ENCODE results near the gene PARP1. TPM values are rescaled to one million over a fixed set of nuclear protein-coding genes. Genes with fewer than 3 reads are reported as not detected.
"Not testable (repeated sequence)": the region's sequence is repeated elsewhere in the genome, so short reads cannot be mapped to it uniquely, and the experiment has no call there.

PARP1 gene
- polyA plus RNA-seq, 10 donors: 86.3 to 107 (median 97.9) TPM

DNA sequence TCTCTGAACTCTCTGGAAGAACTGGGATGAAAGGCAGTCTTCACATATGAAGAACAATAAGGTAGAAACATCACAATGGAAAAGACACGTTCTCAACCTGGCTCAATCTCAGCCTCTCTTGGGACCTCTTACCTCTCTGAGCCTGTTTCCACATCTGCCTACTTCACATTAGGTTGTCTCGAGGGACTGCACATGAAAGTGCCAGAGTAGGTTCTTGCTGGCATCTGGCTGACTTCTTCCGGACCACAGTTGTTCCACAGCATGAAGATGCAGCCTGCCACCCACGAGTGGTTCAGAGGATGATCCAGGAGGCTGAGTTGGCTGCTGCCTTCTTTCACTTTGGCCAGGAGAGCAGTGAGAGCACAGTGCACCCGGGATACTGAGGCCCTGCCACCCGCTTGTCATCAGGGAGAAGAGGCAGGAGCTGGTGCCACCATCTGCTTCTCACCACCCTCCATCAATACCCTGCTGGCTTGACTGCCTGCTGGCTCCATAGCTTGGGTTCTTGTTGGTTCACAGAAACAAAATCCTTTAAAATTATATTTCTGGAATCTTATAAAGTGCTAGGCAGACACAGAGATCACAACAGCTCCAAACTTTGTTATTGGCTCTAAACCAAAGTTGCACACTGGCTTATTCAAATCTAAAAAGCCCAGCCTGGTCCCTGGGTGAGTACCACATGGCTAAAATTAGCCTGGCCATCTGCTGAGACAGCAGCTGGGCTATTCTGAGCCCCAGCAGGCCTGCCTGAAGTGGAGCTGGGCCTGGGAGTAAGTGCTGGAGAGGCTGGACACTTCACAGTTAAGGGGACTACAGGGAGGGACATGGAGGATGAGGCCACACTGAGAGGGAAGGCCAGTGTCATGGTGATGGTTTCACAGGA is 52.0 kb downstream of the PARP1 start:
- DNase-seq: peak; percentile 59 to 78 (median 67)

DNA sequence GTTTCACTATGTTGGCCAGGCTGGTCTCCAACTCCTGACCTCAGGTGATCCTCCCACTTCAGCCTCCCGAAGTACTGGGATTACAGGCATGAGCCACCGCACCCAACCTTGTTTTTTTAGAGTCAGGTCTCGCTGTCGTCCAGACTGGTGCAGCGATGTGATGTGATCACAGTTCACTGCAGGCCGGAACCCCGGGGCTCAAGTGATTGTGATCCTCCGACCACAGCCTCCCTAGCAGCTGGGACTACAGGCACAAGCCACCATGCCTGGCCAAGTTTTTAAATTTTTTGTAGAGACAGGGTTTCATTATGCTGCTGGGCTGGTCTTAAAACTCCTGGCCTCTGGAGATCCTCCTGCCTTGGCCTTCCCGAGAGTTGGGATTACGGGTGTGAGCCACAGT is 52.9 kb downstream of the PARP1 start:
- DNase-seq: no peak

DNA sequence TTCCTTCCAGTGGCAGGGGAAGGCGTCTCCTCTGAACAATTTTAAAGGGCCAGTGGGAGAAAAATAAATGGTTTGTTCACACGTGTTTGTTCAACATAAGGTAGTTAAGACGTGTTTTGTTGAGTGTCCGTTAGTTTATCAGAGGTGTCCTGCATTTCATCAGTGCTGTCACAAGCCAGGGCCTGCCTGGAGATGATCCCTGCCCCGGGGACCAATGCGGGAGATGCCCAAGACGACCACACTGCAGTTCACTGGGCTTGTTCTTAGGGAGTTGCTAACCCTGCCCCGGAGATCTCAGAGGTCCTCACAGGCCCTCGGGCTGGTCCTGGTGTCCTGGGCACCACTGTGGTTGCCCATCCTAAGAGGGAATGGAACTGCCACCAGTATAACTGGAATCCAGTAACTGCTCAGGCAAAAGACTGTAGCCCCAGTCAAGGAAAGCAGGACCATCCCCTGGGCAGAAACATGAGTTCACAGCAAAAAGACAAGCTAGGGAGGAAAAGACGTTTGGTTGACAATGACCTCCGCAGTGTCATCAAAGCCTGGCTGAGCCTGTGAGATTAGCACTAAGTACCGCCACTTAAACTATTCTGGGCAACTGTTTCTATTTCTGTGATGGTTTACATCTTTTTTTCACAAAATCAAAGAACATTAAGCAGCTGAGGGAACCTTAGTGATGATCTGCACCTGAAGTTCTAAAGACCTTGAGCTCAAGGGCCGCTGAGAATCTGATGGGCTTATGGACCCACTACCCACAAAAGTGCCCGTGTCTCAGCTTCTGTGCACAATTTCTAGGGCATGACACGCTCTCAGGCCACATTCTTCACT is 54.0 kb downstream of the PARP1 start:
- DNase-seq: no peak

DNA sequence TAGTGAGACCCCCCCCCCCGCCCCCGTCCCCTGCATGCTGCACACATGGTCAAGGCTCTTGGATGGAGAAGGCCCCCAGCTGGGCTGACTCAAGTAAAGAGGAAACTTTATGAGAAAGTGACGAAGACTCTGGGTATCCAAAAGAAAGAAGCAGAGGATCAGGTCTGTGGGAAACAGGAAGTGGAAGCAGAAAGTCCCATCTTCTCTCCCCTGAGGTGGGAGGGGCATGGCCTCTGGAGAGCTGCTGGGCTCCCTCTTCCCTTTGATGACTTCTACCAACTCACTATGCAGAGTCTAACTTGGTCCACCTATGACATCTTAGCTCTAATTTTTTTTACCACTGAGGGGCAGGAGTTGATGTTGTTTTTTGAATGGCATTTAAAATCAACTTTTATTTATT is 56.2 kb downstream of the PARP1 start:
- no peak for DNase-seq

DNA sequence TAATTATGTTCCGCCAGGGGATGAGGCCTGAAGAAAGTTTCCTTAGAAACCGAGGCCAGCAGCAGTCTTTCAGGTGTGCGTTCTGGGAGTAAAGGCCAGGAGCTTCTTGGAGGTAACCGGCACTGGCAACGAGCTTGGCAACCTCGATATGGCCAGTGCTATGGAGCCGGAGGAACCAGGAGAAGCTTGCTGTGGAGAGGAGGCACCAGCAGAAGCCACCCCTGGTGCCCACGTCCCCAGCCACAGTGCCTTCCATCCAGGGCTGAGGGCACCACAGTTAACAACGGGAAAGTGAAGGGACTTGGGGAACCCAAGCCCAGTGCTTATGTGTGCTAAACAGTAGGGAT is 57.4 kb downstream of the PARP1 start:
- no peak for DNase-seq

DNA sequence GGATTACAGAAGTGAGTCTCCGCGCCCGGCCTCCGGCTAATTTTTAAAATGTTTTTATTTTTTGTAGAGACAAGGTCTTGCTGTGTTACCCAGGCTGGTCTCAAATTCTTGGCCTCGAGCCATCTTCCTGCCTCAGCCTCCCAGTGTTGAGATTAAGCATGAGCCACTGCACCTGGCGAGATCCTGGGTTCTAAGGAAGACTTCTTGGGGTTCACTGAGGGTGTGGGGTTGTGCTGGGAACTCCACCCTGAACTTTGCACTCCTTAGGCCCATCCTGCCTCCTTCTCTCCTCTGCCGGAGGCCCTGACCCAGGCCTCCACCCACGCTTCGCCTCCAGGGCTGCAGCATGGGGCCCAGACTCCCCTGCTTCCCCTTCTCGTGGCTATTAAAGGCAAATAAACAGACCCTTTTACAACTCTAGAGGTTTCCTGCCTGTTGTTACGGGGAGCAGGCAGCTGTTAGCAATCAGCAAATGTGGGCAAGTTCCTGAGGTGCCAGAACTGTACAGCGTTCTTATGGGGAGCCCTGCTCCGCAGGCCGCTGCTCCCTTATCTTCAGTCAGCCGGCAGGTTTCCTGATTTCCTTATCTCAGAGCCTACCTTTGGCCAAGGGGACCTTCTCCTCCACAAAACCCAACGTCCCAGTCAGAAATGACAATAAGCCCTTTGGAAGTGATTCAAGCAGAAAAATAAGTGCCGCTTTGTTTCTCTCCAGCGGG is 57.9 kb downstream of the PARP1 start:
- peak in 1 of 3 donors; percentile 26 for DNase-seq

DNA sequence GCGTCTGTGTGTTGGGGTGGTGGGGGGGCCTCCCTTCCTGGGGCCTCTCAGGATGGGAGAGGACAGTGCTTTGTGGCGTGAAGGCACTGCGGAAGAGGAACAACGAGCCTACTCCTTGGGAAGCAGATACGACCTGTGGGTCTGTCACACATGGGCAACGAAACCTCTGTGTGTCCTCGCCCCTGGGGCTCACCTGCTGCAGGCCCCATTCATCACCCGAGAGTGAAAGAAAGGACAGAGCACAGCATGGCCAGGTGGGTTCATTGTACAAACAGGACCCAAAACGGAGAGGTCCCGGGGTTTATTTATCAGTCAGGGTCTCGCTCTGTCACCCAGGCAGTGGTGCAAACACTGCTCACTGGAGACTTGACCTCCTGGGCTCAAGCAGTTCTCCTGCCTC is 58.8 kb downstream of the PARP1 start:
- DNase-seq: no peak

DNA sequence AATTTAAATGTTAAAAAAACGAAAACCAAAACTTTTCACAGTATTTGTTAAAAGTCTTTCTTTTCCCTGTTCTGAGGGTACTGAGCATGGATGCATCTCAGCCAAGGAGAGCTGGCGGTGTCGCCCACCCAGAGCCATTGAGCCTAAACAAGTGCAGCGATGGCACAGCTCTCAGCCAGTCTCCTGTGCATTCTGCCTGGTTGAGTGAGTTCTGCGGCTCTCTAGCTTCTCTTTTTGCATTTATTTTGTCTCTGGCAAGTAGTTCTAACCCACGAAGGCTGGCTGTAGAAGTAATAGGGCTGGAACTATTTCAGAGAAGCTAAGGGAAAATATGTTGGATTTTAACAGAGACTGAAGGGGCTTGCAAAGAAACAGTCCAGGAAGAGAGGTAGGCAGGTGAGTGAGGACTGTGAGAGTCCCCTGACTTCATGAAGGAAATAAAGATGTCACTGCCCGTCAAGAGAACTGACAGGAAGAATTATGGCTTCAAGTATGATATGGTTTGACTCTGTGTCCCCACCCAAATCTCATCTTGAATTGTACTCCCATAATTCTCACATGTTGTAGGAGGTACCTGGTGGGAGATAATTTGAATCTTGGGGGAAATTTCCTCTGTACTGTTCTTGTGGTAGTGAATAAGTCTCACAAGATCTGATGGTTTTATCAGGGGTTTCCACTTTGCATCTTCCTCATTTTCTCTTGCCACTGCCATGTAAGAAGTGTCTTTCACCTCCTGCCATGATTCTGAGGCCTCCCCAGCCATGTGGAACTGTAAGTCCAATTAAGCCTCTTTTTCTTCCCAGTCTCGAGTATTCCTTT is 63.2 kb downstream of the PARP1 start:
- DNase-seq: no peak

DNA sequence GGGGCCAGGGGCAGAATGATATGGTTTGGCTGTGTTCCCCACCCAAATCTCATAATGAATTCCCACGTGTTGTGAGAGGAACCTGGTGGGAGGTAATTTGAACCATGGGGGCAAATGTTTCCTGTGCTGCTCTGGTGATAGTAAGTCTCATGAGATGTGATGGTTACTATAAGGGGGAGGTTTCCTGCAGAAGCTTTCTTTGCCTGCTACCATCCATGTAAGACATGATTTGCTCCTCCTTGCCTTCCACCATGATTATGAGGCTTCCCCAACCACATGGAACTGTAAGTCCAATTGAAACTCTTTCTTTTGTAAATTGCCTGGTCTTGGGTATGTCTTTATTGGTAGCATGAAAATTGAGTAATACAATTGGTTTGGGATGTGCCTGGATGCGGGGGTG is 65.2 kb downstream of the PARP1 start:
- DNase-seq: no peak

DNA sequence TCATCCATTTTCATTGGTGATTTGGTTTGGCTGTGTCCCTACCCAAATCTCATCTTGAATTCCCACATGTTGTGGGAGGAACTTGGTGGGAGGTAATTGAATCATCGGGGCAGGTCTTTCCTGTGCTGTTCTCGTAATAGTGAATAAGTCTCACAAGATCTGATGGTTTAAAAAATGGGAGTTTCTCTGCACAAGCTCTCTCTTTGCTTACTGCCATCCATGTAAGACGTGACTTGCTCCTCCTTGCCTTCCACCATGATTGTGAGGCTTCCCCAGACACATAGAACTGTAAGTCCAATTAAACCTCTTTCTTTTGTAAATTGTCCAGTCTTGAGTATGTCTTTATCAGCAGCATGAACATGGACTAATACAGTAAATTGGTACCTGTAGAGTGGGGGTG is 67.8 kb downstream of the PARP1 start:
- DNase-seq: not testable (repeated sequence)

DNA sequence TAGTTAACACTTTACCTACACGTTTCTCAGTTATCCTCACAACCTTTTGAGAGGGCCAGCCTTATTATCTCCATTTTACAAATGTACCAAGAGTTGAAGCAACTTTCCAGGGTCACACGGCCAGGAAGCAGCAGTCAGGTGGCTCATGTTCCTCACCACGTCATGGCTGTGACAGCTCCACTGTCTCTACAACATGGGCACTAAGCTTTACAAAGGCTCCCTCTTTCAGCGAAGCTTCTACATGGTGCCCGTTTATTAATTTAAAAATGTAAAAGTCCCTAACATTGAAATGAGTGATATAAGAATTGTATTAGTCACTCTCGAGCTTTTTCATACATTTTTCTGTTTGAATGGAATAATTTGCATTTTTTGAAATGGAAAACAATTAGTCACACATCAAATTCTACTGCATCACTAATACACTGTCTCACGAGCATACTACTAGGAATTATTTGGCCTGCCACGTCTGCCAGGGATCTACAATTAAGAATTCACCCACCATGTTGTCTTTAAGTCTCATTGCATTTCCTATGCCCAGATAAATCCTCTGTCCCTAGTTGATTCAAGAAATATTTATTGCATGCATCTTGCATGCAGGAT is 70.5 kb downstream of the PARP1 start:
- no peak for DNase-seq

DNA sequence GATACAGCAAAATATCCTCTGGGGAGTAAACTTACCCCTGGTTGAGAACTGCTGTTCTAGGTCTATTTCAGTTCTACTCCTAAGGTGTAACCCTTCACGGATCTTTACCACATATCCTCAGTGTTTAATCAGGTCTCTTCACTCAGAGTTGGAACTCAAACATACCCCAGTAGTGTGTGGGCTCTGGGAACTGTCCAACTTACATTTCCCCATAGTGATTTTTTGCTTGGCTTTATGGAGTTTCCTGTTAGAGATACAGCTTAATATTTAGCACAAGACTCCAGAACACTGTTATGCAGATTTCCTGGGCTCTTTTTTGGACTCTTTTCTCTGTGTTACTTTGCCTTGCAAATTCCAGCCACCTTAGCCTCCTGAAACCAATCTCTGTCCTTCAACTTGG is 72.2 kb downstream of the PARP1 start:
- DNase-seq: peak in 1 of 3 donors; percentile 24

DNA sequence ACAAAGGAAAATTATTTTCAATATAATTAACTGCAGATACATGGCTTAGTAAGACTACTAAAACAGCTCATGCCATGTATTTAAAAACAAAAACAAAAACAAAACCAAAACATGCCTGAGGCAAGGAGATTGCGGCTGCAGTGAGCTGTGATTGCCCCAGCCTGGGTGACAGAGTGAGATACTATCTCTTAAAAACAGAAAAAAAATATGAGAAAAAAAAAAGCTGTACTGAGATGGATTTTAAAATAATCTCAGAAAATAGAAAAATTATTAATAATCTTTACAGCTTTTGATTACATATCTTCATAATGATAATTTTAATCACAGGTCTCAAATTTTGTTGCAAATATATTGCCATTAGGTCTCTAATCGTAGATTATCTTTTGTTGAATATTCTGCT is 74.9 kb downstream of the PARP1 start:
- no peak for DNase-seq

DNA sequence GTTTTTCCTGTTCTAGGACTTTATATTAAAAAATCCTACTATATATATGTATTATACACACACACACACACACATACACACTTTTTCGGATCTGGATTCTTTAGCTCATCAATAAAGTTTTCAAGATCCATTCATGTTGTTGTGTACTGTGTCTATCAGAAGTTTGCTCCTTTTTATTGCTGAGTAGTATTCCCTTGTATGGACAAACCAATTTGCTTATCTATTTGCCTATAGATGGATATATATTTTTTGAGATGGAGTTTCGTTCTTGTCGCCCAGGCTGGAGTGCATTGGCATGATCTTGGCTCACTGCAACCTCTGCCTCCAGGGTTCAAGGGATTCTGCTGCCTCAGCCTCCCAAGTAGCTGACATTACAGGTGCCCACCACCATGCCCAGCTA is 78.7 kb downstream of the PARP1 start:
- no peak for DNase-seq

DNA sequence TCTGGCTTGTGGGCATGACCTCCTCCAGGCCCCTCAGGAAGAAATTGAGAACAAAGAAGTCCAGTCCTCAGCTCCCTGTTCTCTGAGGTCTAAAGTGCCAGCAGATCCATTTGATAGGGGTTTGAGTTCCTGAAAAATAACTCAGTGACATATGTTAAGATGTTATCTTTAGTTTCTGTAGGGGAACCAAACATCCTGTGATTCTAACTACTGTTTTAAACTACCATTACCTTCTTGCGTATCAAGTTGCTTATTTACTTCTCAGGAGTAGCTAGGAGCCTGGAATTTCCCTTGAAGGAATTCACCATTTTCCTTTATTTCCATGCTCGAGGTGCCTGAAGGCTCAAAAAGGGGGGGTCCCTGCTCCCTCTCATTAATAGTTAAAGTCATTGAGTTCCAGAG is 80.1 kb downstream of the PARP1 start:
- DNase-seq: no peak

DNA sequence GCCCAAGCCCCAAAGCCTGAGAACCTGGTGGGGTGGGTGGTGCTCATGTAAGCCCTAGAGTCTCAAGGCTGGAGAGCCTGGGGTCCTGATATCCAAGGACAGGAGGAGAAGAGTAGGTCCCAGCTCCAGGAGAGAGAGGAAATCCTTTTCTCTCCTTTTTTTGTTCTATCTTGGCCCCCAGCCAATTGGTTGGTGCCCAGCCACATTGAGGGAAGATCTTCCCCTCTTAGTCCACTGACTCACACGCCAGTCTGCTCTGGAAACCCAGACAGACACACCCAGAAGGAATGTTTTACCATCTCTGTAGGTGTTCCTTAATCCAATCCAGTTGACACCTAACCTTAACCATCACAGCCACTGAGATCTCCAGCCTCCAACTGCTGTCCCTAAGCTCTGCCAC is 82.7 kb downstream of the PARP1 start:
- DNase-seq: no peak

DNA sequence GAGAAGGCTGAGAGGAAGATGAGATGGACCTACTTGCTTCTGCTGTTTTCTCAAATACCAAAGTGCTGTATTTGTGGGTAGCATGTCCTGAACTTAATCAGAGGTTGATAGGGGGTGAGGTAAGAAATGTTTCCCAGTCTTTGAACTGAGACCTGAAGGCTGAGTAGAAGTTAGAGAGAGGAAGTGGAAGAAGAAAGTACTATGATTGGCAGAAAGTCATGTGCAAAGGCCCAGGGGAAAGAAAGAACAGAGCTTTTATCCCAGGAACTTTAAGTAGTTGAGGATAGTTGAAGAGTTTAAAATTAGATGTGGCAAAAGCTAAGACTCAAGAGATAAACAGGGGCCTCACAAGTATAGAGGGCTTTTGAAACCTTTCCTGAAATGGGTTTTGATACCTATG is 83.4 kb downstream of the PARP1 start:
- no peak for DNase-seq

DNA sequence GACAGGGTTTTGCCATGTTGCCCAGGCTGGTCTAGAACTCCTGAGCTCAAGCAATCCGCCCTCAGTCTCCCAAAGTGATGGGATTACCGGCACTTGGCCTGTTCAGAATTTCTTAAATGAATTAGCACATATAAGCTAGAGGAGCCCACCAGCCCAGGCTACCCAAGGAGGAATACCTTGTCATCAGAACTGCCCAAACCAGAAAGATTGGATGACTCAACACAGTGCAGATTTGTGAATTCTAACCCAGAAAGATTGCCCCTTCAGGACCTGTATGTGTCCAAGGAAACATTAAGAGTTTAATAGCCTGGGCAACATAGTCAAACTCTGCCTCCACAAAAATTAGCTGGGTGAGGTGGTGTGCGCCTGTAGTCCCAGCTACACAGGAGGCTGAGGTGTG is 84.9 kb downstream of the PARP1 start:
- DNase-seq: no peak

DNA sequence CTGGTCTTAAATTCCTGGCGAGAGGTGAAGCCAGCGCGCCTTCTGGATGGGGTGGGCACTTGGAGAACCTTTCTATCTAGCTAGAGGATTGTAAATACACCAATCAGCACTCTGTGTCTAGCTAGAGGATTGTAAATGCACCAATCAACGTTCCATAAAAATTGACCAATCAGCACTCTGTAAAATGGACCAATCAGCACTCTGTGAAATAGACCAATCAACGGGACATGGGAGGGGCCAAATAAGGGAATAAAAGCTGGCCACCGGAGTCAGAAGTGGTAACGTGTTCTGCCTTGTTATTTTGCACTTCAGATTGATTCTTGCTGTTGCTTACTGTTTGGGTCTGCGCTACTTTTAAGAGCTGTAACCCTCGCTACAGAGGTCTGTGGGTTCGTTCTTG is 87.0 kb downstream of the PARP1 start:
- DNase-seq: no peak

DNA sequence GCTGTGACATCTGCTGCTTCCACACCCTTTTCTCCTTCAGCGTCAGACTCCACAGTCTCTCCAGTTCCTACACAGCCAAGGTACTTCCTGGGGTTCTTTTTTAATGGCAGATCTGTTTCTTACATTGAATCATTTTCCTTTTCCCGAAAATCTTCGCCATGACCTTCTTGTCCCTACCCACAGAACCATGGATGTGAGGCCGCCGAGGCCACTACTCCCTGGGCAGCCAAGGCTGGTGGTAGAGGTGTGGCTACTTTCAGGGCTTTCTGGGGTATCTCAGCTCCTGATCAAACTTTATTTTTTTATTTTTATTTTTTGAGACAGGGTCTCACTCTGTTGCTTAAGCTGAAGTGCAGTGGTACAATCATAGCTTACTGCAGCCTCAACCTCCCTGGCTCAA is 89.4 kb downstream of the PARP1 start:
- no peak for DNase-seq

DNA sequence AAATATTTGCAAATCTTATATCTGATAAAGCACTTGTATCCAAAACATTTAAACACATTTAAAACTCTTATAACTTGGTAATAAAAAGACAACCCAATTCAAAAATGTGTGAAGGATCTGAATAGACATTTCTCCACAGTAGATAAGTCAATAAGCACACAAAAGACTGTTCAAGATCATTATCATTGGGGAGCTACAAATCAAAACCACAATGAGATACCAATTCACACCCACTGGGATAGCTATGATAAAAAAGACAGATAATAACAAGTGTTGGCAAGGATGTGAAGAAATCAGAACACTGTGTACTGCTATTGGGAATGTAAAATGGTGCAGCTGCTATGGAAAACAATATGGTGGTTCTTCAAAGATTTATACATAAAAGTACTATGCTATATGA is 93.8 kb downstream of the PARP1 start:
- no peak for DNase-seq

All from muscle of back (tissue), 11 donors.